ENCODE results near the gene FEM1A. TPM values are rescaled to one million over a fixed set of nuclear protein-coding genes. Genes with fewer than 3 reads are reported as not detected.
"Not testable (repeated sequence)": the region's sequence is repeated elsewhere in the genome, so short reads cannot be mapped to it uniquely, and the experiment has no call there.

FEM1A gene
- total and polyA plus RNA-seq, 2 of the 13 experiments (the other 11 are each of a cell fraction or from before 2014, with no cell fraction given): 3.2 to 10.8 TPM

GRCh38 chr19:4803736-4804695 is 12.5 kb downstream of the FEM1A start (continued):
- peak; percentile 47 for TF ChIP-seq SMC3 (IDR thresholded peaks at IDR 0.05; ENCODE audit: low read length)
- TF ChIP-seq RARA (CRISPR knock-in tag; IDR thresholded peaks at IDR 0.05): 0 out of 2 replicates have a peak, but pooled peaks have one; percentile 29

GRCh38 chr19:4805140-4805539 is 13.6 kb downstream of the FEM1A start:
- DNase-seq (ENCODE audit: low spot score); POLR2A ChIA-PET; H3K4me2 ChIP-seq (ENCODE audit: low read depth, low read length); H3K27me3 ChIP-seq (ENCODE audit: control insufficient read depth in 1 of 2, insufficient read depth in 2 of 2, low read length in 2 of 2); BruUV-seq (replicated peaks); H3K27ac ChIP-seq (ENCODE audit: extremely low read length, insufficient read depth, low read length); H3K79me2 ChIP-seq (ENCODE audit: insufficient read depth, low read length); H3K9ac ChIP-seq (ENCODE audit: insufficient read depth, low read depth, low read length); FAIRE-seq; H3K9me3 ChIP-seq (ENCODE audit: low read length); H3K4me3 ChIP-seq (replicated peaks in 1 of 3; ENCODE audit: insufficient read depth in 1 of 3, low read depth in 2 of 3, low read length in 3 of 3); H2AFZ ChIP-seq (ENCODE audit: low read length); ATAC-seq; H4K20me1 ChIP-seq (ENCODE audit: insufficient read depth, low read length); intact Hi-C loops (cut with micrococcal nuclease; ENCODE audit: unreplicated experiment); H3K36me3 ChIP-seq (replicated peaks in 1 of 2; ENCODE audit: control insufficient read depth in 1 of 2, insufficient read depth in 2 of 2, low read length in 2 of 2): not testable (repeated sequence)
- CTCF ChIA-PET (ENCODE audit: low intra/inter-chr PET ratio, low total read pairs): interaction anchor here (4.0 kb wide), 1 partner anchor 72 kb away, joined by 59 read pairs; no protein-coding TSS in a partner anchor
- peaks cover 33% of the 10 kb centered on the region for H3K4me1 ChIP-seq (ENCODE audit: insufficient read depth, low read length)
- in situ Hi-C loops (cut with HindIII; ENCODE audit: extremely low pct_ligation_motif_present, low pct_unique_long_range_greater_than_20kb): loop anchor here (5.0 kb wide), 1 partner anchor 47 kb away; no protein-coding TSS in a partner anchor
- WGBS (ENCODE audit: low lambda C conversion rate): 42% methylated on average over 6 of the region's 6 CpGs

- Histone ChIP-seq H3K27ac (ENCODE audit: extremely low read length, insufficient read depth, low read length) (no peak overlapping the region), H3K4me2 (ENCODE audit: low read depth, low read length) (no peak overlapping the region), H3K27me3 (ENCODE audit: control insufficient read depth in 1 of 2, insufficient read depth in 2 of 2, low read length in 2 of 2) (no peaks in the 10 kb centered on the region), H4K20me1 (ENCODE audit: insufficient read depth, low read length) (no peaks in the 10 kb centered on the region), H3K79me2 (ENCODE audit: insufficient read depth, low read length) (no peaks in the 10 kb centered on the region), H3K4me1 (ENCODE audit: insufficient read depth, low read length) (peaks cover 32% of the 10 kb centered on the region), H3K4me3 (replicated peaks in 1 of 3; ENCODE audit: insufficient read depth in 1 of 3, low read depth in 2 of 3, low read length in 3 of 3) (no peak overlapping the region), H3K36me3 (replicated peaks in 1 of 2; ENCODE audit: control insufficient read depth in 1 of 2, insufficient read depth in 2 of 2, low read length in 2 of 2) (no peaks in the 10 kb centered on the region), H2AFZ (ENCODE audit: low read length) (no peak overlapping the region), H3K9me3 (ENCODE audit: low read length) (no peaks in the 10 kb centered on the region), H3K9ac (ENCODE audit: insufficient read depth, low read depth, low read length) (no peak overlapping the region)
- ChIA-PET POLR2A (no interaction called here), CTCF (ENCODE audit: low intra/inter-chr PET ratio, low total read pairs) (no interaction called here)
- WGBS (ENCODE audit: low lambda C conversion rate): 51% methylated on average over 6 of the region's 6 CpGs
- FAIRE-seq (no peak), DNase-seq (ENCODE audit: low spot score) (no peak), ATAC-seq (no peak)
- no peak for TF ChIP-seq MTA3 (CRISPR knock-in tag; IDR thresholded peaks at IDR 0.05)
- no peak for TF ChIP-seq ARHGAP35 (CRISPR knock-in tag; IDR thresholded peaks at IDR 0.05; ENCODE audit: borderline replicate concordance)
- TF ChIP-seq DRAP1 (CRISPR knock-in tag; IDR thresholded peaks at IDR 0.05): no peak
- no peak for TF ChIP-seq SAFB2 (CRISPR knock-in tag; IDR thresholded peaks at IDR 0.05; ENCODE audit: borderline replicate concordance, low read depth)
- TF ChIP-seq ZMYM3 (CRISPR knock-in tag; IDR thresholded peaks at IDR 0.05): peak; percentile 88
- no peak for TF ChIP-seq KMT2A (CRISPR knock-in tag; IDR thresholded peaks at IDR 0.05)
- TF ChIP-seq ADNP (CRISPR knock-in tag; IDR thresholded peaks at IDR 0.05): 0 out of 2 replicates have a peak, but pooled peaks have one; percentile 14
- intact Hi-C loops (cut with micrococcal nuclease; ENCODE audit: unreplicated experiment) (no loop called here), in situ Hi-C loops (cut with HindIII; ENCODE audit: extremely low pct_ligation_motif_present, low pct_unique_long_range_greater_than_20kb) (loop anchor here (5.0 kb wide), 1 partner anchor 46 kb away; no protein-coding TSS in a partner anchor)
- no TSS peak for BruUV-seq (replicated peaks)
Measured at GRCh38 chr19:4806384-4806783, 14.8 kb downstream of the FEM1A start.
